Endothelial cell of umbilical vein (primary cell): ENCODE data around the gene CPZ. TPM values are rescaled to one million over a fixed set of nuclear protein-coding genes. Genes with fewer than 3 reads are reported as not detected.

ENCODE experiments used
- BruUV-seq: library from RNA; stranded (reverse); fragments of 400-500 nt; replicated peaks from 2 replicates; lab custom pipeline; 2021; lab: Mats Ljungman, UMichigan
- CTCF ChIA-PET: fragments of 300-600, 350-600 bp; sonication (Branson Sonifier 250); formaldehyde crosslinking; loops from one replicate; lab custom pipeline; 2021; ENCODE audit warnings: antibody characterized with exemption, inconsistent platforms; lab: Charles Lee
- POLR2A ChIA-PET: fragments of 300-600, 350-600 bp; sonication (Branson Sonifier 250); formaldehyde crosslinking; loops from one replicate; lab custom pipeline; 2021; ENCODE audit warnings: antibody characterized with exemption, inconsistent platforms; lab: Charles Lee
- DNase-seq: peaks from one replicate; pipeline ENCODE4 v3.0.0-alpha.2; 2011; ENCODE audit warnings: low read depth, low spot score
- FAIRE-seq: peaks from 2 replicates; lab custom pipeline; 2011; peaks lifted over from hg19 to GRCh38; lab: Jason Lieb, UNC
- H2AFZ ChIP-seq: 2 replicates; pipeline ENCODE4 v1.6.0; 2012; ENCODE audit warnings: low read depth, low read length, control low read depth, inconsistent platforms
- H3K27ac ChIP-seq: 2 replicates; pipeline ENCODE4 v1.5.1; 2011; ENCODE audit warnings: low read depth, mild to moderate bottlenecking, control low read depth, low read length, moderate library complexity; ENCODE audit not compliant: insufficient read depth
- H3K27me3 ChIP-seq, 2 experiments: 2 replicates each; pipeline versions ENCODE4 v1.6.0 to v1.6.1; 2011; ENCODE audit warnings: low read length in 2 of 2, mixed read lengths in 1 of 2; ENCODE audit not compliant: control insufficient read depth in 2 of 2, insufficient read depth in 2 of 2
- H3K36me3 ChIP-seq, 2 experiments: 2 replicates in 1 of 2; 3 replicates in 1 of 2; pipeline ENCODE4 v1.5.1; 2011; ENCODE audit warnings: low read length in 2 of 2, mild to moderate bottlenecking in 1 of 2, moderate library complexity in 1 of 2; ENCODE audit not compliant: control insufficient read depth in 2 of 2, insufficient read depth in 2 of 2; ENCODE audit errors: extremely low read depth in 1 of 2
- H3K4me1 ChIP-seq: 3 replicates; pipeline ENCODE4 v1.5.1; 2011; ENCODE audit warnings: mild to moderate bottlenecking, low read length; ENCODE audit not compliant: control insufficient read depth, insufficient read depth; ENCODE audit errors: extremely low read depth
- H3K4me2 ChIP-seq: 2 replicates; pipeline ENCODE4 v1.6.1; 2011; ENCODE audit warnings: low read length, control low read depth, mixed read lengths; ENCODE audit not compliant: insufficient read depth
- H3K4me3 ChIP-seq, 3 experiments: fragments of 200-600 bp in 1 of 3; sonication (generic), shearing (Covaris generic) in 1 of 3; replicated peaks in 1 of 3; 2 replicates each; pipeline ENCODE4 v1.5.1; 2011 to 2016; ENCODE audit warnings: control low read depth in 3 of 3, low read length in 3 of 3, mild to moderate bottlenecking in 2 of 3, inconsistent platforms in 1 of 3, low read depth in 1 of 3, moderate library complexity in 1 of 3; ENCODE audit not compliant: insufficient read depth in 1 of 3
- H3K79me2 ChIP-seq: 2 replicates; pipeline ENCODE4 v1.6.0; 2012; ENCODE audit warnings: low read length, inconsistent platforms; ENCODE audit not compliant: control insufficient read depth, insufficient read depth
- H3K9ac ChIP-seq: replicated peaks from 2 replicates; pipeline ENCODE3; 2011; ENCODE audit warnings: low read length, control low read depth; ENCODE audit not compliant: insufficient read depth; ENCODE audit errors: extremely low read depth
- H3K9me1 ChIP-seq: replicated peaks from 3 replicates; pipeline ENCODE4 v1.6.0; 2011; ENCODE audit warnings: mild to moderate bottlenecking, low read length; ENCODE audit not compliant: control insufficient read depth, insufficient read depth; ENCODE audit errors: extremely low read depth
- H3K9me3 ChIP-seq: replicated peaks from 2 replicates; pipeline ENCODE4 v1.5.1; 2012; ENCODE audit warnings: low read length, inconsistent platforms; ENCODE audit not compliant: control insufficient read depth, insufficient read depth
- H4K20me1 ChIP-seq: replicated peaks from 2 replicates; pipeline ENCODE3; 2011; ENCODE audit warnings: mild to moderate bottlenecking, low read length; ENCODE audit not compliant: control insufficient read depth, insufficient read depth; ENCODE audit errors: extremely low read depth
- CTCF ChIP-seq, 2 donors: IDR thresholded peaks; 1 replicate in 1 of 2; 2 replicates in 1 of 2; pipeline ENCODE4 v1.5.1; 2011; ENCODE audit warnings: low read length in 2 of 2, mild to moderate bottlenecking in 2 of 2, moderate library complexity in 2 of 2, control low read depth in 1 of 2, inconsistent platforms in 1 of 2, low read depth in 1 of 2; ENCODE audit not compliant: insufficient read depth in 1 of 2; ENCODE audit errors: extremely low read depth in 1 of 2
- EZH2 ChIP-seq: IDR thresholded peaks from 2 replicates; pipeline ENCODE4 v1.6.1; 2012; ENCODE audit warnings: borderline replicate concordance, low read depth, mild to moderate bottlenecking, moderate library complexity, low read length, inconsistent platforms; ENCODE audit not compliant: severe bottlenecking
- FOS ChIP-seq: IDR thresholded peaks from 2 replicates; pipeline ENCODE4 v1.6.1; 2011; ENCODE audit warnings: mild to moderate bottlenecking, low read length, moderate library complexity, borderline replicate concordance; ENCODE audit not compliant: insufficient read depth
- GATA2 ChIP-seq: IDR thresholded peaks from 2 replicates; pipeline ENCODE4 v1.7.0; 2011; ENCODE audit warnings: low read depth, mild to moderate bottlenecking, moderate library complexity, mixed read lengths, low read length; ENCODE audit not compliant: insufficient read length, insufficient read depth
- JUN ChIP-seq: IDR thresholded peaks from 2 replicates; pipeline ENCODE4 v1.6.1; 2011; ENCODE audit warnings: borderline replicate concordance, low read depth; ENCODE audit not compliant: insufficient read length, insufficient read depth
- MAX ChIP-seq: IDR thresholded peaks from 2 replicates; pipeline ENCODE4 v1.6.1; 2011; ENCODE audit not compliant: insufficient read depth, insufficient read length
- MYC ChIP-seq: IDR thresholded peaks from one replicate; pipeline ENCODE4 v1.6.1; 2011; ENCODE audit warnings: mild to moderate bottlenecking, low read depth, low read length
- POLR2A ChIP-seq: IDR thresholded peaks from 2 replicates; pipeline ENCODE4 v1.6.1; 2012; ENCODE audit warnings: low read depth, mild to moderate bottlenecking, control low read depth, low read length
- POLR2AphosphoS5 ChIP-seq: IDR thresholded peaks from 2 replicates; pipeline ENCODE4 v1.6.1; 2012; ENCODE audit warnings: low read depth, mild to moderate bottlenecking, control low read depth, low read length, moderate library complexity; ENCODE audit not compliant: insufficient read depth
- dilution Hi-C: fragments of 300-500 bp; cut with MboI; formaldehyde crosslinking; loops from one replicate; pipeline ENCODE4 v1.15.0; 2019; ENCODE audit warnings: low sequenced_read_pairs; ENCODE audit not compliant: extremely low pct_ligation_motif_present
- intact Hi-C: fragments of 100-400 bp; cut with micrococcal nuclease; formaldehyde crosslinking; loops from one replicate; pipeline ENCODE4 v1.10.0; 2022
- polyA plus RNA-seq, 4 experiments: library from polyadenylated mRNA; depleted of rRNA in 3 of 4; stranded (reverse) in 3 of 4; unstranded in 1 of 4; fragments of >200 nt; gene quantifications; 2 replicates each; pipeline versions ENCODE4 v1.2.1 to v1.2.3, GENCODE V29; 2011 to 2012; ENCODE audit warnings: missing spikeins in 1 of 4
- total RNA-seq: library from RNA; stranded (reverse); gene quantifications from 2 replicates; pipeline ENCODE4 v1.2.3, GENCODE V29; 2021

CPZ gene
- total and polyA plus RNA-seq, 2 donors (not counting 3 experiments of a cell fraction or from before 2014, with no cell fraction given), result not detected

GRCh38 chr4:8609824-8610350, 17.3 kb downstream of the CPZ start:
- DNase-seq (no peak), FAIRE-seq (no peak)
- Histone ChIP-seq H3K4me3 (no peak overlapping the region), H3K9me3 (no peaks in the 10 kb centered on the region), H3K4me1 (no peaks in the 10 kb centered on the region), H3K9me1 (no peaks in the 10 kb centered on the region), H3K9ac (no peak overlapping the region), H3K36me3 (no peaks in the 10 kb centered on the region), H3K27ac (no peak overlapping the region), H2AFZ (no peak overlapping the region), H4K20me1 (no peaks in the 10 kb centered on the region), H3K4me2 (no peak overlapping the region), H3K79me2 (no peaks in the 10 kb centered on the region), H3K27me3 (no peaks in the 10 kb centered on the region)
- dilution Hi-C loops, result no loop called here
- intact Hi-C loops, result no loop called here
- no TSS peak for BruUV-seq
- TF ChIP-seq POLR2AphosphoS5, result no peak
- TF ChIP-seq CTCF (IDR thresholded peaks at IDR 0.05; ENCODE audit: extremely low read depth in 1 of 2, insufficient read depth in 1 of 2, low read depth in 1 of 2, low read length in 2 of 2), result no peak
- TF ChIP-seq MYC, result no peak
- no peak for TF ChIP-seq POLR2A
- TF ChIP-seq MAX, result no peak
- no peak for TF ChIP-seq FOS
- no peak for TF ChIP-seq JUN
- no peak for TF ChIP-seq EZH2
- TF ChIP-seq GATA2, result no peak
- CTCF ChIA-PET, result no interaction called here
- POLR2A ChIA-PET, result no interaction called here
